CD4-positive, alpha-beta T cell treated with Interleukin-17A for 1 hour (primary cell): ENCODE data around the gene GUCA2B.

Experiments
- DNase-seq: peaks from one replicate; pipeline ENCODE4 v3.0.0-alpha.2; 2020

The GUCA2B gene

DNA sequence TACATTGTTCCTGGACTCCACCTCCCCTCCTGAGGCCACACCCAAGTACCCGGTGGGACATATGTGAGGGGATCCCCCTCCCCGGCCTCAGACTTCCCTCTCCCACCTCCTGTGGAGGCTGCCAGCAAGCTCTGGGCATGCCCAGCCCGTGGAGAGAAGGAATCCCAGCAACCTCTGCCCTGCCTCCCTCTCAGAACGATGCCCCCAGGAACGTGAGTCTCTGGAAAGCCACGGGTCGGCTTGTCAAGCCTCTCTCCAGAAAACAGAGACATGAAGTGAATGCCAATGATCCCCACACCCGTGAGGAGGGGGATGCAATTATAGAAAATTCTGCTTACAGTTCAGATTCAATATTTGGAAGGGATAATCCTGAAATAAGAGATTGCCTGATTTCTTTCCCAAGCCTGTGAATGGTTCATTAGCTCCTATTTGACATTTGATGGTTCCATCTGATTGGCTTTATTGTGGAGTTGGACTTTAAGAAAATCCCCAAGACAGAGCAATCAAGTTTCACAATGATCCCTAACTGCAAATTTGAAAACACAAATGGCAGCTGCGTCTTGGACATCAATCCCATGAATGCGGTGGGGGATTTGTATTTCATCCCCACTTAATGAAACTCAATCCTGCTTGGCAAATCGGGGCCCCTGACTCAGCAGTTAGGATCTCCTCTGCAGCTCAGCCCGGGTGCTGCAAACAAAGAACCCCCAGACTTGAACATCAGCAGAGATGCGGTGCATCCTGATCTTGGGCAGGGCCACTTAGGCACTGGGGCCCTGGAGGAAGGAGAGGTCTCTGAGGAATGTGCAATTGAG lies 9.1 kb upstream of the GUCA2B start:
- DNase-seq: no peak

DNA sequence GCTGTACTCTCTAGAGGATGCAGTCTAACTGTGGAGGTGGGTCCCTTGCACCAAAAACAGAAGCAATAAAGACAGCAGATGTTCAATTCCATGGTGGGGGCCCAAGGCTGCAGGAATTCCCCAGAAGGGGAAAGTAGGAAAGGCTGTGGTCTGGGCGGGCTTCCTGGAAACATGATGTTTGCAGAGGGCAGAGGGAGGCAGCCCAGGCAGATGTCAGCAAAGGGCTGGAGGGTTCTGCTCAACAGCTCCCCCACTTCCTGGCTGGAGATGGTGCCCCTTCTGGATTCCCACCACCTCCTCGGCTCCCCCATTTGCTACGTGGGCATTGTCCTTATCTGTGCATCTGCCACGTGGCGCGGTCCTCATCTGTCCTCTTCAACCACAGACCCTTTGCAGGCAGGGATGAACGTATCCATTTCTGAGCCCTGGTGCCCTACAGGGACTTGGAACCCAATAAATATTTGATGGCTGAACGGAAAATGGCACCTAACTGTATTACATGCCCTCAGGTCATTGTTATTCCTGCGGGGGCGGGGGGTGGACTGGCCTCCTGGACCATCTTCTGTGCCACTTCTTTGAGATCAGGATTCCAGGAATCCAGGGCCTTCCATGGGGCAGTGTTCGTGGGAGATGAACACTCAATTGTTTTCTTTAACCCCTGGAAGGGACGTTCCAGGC lies 8.4 kb upstream of the GUCA2B start:
- no peak for DNase-seq

DNA sequence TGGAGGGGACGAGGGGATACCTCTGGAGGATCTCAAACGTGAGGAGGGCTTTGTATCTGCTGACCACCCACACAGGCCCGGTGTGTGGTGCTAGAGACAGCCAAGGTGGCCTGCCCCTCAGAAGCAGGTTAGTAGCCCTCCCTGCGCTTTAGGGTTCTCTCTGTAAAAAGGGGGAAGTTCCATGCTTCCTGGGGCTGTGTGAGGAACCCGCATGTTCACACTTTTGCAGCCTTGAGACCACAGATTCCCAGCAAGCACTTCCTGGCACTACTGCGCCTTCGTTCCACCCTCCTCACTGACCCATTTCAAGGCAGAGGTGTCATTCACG lies 7.9 kb upstream of the GUCA2B start:
- DNase-seq: no peak

DNA sequence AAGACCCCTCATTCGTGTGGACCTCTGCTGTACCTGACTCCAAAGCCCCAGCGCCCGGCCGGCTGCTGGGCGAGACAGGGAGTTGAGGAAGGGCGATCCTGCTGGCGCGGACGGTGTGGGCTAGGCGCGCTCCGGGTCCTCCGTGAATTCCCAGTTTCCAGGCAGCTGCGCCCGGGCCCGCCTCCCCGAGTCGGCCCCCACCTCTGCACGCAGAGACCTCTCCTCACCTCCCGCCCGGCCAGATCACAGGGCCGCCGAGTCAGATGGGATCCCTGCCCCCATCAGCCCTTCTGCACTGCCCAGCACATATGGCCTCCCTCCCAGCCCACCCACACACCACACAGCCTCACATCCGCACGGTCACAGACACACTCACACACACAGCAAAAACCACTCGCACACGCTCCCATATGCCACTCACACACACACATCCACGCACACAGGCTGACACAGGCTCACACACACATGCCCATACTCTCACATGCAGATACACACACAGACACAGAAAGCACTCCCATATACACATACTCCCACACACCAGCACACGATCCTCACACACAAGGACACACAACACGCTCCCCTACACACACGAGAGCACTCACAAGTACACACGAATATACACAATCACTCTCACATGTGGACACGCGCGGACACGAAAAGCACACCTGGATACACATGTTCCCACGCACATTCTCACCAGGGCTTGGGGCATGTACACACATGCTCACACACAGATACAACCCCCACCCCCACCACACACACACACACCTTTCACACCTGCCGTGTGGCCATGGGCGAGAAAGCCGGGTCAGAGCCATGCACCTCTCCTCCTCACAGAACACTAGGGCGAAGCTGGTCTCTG lies 7.2 kb upstream of the GUCA2B start:
- DNase-seq: no peak

DNA sequence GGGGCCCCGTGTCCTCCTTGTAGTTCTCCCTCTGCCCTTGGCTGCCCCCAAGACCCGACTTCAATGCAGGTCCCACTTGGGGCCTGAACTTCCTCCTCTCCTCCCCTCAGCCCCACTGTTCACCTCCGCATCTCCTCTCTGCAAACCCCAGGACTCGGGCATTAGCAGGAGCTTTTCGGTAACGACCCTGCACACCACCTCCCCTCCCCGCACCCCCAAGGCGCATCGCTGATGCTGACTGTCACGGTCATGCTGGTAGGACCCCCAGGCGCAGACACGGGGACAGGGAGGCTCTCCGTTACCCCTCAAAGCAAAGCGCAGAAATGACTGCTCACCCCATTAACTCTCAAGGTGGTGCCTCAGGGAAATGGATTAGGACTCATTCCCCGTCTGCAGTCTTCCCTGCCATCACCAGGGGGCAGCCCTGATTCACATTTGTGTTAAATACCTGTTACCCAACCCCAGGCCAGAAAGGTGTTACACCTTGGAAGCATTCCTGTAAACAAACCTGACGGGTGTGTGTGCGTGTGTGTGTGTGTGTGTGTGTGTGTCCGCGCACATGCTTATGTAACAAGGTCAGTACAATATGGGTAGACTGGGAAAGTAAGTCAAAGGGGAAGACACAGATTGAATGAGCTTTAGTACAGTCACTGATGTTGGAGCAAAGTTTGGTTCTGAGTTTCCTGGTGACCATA lies 6.4 kb upstream of the GUCA2B start:
- DNase-seq: peak; percentile 70

DNA sequence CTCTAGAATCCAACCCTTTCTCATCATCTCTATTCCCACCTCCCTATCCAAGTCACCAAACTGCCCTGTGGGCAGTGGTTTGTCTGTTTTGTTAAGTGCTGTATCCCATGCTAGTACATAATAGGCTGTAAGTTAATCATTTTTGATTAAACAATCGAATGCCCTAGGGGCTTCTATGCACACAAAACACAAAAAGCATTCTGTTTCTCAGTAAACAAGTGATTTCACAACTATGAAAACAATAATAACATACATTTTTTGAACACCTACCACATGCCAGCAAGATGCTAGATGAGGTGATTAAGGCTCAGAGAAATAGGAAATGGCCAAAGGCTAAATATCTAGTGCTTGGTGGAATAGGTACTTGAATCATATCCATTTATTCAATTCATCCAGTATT lies 5.0 kb upstream of the GUCA2B start:
- DNase-seq: no peak

DNA sequence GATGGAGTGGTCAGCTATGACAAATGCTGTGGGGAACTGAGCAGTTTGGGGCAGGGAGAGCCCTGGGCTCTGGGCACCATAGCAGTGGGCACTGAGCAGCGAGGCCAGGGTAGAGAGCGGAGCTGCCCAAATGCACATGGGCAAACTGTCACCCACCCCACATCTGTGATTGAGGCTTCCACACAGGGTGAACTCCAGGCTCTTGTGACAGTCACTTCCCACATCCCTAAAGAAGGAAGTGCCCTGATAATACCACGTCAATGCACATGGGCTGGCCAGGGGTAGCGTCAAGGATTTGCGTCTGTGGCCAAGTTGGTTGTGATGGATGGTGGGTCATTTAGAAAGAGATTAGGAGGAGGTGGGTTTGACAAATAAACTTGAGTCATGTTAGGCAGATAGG lies 2.6 kb upstream of the GUCA2B start:
- no peak for DNase-seq

DNA sequence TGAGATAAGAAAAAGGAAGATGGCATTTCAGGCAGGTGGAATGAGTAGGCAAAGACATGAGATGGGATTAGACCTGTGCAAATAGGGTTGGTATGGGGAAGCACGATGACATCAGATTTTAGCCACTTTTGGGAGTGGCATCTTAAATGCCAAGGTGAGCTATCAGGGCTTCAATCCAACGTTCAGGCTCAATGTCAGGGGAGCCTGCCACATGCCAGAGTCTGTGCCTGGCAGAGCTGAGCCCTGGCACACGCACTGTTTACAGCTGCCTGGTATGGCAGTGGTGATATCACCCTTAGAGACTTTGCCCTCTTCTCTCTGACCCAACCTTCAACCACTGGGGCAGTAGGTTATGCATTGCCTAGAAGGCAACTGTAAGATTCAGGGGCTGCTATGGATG lies 1.1 kb upstream of the GUCA2B start:
- DNase-seq: no peak

DNA sequence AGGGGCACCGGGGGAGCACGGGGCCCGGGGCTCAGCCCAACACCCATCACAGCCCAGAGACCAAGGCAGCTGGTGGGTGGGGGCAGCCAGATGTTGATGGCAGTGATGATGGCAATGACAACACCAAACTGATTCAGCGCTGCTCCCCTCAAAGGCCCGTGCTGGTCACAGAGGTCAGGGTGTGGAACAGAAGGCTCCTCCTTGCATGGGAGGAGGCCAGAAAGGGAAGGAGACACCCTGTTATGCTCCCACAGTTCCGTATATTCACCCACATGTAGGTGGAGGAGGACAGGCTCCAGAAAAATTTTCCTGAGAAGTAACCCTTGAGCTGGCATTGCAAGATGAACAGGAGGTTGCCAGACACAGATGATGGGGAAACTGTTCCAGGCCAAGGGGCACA lies 414 bp downstream of the GUCA2B start:
- DNase-seq: no peak

DNA sequence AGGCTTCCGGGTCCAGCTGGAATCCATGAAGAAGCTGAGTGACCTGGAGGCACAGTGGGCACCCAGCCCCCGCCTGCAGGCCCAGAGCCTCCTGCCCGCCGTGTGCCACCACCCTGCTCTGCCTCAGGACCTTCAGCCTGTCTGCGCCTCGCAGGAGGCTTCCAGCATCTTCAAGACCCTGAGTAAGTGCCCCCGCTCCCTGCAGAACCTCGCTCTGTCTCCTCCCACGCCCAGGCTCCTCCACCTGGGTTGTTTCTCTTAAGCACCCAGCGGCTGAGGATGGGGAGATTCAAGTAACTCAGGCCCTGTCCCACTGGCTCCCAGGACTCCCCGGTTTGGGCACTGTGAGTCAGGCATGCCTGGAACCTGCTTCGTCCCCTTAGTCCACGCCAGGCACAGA lies 1.5 kb downstream of the GUCA2B start:
- no peak for DNase-seq

DNA sequence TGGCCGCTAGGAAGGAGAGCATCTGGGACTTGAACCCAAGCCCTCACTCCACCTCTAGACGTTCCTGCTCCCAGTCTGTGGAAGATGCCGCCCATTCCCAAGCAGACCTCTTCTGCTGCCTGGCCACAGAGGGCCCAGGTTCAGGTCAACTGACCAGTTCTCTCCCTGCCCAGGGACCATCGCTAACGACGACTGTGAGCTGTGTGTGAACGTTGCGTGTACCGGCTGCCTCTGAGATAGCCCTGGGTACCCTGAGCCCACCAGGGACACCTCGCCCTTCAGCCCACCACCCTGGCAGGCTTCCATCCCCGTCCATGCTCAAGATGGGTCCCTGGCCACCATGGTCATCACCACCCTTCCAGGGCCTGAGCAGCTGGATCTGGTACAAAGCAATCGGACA lies 2.2 kb downstream of the GUCA2B start:
- no peak for DNase-seq

DNA sequence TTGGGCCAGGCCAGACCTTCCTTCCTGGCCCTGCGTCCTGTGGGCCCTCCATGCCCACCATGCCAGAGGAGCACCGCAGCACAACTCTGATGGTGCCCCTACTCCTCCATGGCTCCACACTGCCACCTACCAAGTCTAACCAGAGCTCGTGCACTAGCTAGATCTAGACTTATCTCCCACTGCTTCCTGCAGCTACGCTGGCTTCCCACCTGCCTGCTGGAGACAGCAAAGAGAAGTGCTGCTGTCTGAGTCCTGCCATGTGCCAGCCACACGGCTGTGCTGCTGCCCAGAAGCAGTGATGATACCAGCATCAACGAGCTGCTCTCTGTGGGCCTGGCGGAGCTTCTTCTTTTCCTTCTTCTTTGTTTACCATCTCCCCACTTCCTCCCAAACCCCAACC lies 4.5 kb downstream of the GUCA2B start:
- peak; percentile 2 for DNase-seq

DNA sequence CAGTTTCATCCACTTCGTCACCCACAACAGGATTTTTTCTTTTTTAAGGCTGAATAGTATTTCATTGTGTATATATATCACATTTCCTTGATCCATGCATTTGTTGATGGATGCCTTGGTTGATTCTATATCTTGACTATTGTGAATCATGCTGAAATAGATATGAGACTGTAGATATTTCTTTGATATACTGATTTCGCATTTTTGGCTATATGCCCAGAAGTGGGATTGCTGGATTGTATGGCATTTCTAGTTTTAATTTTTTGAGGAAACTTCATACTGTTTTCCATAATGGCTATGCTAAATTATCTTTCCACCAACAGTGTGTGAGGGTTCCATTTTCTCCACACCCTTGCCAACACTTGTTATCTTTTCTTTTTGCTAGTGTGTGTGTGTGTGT lies 5.0 kb downstream of the GUCA2B start:
- DNase-seq: no peak

DNA sequence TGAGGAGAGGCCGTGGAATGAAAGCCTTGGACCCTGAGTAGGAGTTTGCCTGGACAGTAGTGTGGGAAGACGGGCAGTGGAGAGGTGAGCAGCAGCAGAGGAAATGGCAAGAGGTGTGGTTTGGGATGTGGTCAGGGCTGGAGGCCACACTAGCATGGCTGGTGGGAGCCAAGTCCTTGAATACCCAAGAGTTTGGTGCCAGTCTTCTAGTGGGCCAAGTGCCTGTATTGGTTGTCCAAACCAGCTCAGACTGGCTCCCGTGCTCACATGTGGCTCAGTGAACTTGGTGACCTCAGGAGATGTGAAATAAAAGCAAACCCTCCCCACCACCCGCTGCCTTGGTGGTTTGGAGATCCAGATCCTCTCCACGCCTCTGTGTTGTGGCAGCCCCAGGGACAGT lies 9.0 kb downstream of the GUCA2B start:
- no peak for DNase-seq

DNA sequence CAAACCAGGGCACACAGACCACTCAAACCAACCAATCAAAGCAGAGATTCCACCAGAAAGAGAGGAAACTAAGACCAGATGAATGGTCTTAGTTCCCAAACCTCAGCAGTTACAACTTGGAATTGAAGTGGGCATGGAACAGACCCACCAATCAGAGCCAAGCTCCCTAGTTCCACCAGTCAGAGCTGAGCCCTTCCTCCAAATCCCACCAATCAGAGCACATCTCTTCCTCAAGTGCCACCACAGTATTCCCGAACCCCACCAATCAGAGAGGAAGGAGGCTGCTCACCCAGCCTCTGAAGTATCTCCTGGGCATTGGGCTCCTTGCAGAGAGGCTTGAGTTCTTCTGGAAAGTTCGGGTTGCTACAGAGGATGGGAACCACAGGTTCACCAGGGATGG lies 9.9 kb downstream of the GUCA2B start:
- DNase-seq: no peak

DNA sequence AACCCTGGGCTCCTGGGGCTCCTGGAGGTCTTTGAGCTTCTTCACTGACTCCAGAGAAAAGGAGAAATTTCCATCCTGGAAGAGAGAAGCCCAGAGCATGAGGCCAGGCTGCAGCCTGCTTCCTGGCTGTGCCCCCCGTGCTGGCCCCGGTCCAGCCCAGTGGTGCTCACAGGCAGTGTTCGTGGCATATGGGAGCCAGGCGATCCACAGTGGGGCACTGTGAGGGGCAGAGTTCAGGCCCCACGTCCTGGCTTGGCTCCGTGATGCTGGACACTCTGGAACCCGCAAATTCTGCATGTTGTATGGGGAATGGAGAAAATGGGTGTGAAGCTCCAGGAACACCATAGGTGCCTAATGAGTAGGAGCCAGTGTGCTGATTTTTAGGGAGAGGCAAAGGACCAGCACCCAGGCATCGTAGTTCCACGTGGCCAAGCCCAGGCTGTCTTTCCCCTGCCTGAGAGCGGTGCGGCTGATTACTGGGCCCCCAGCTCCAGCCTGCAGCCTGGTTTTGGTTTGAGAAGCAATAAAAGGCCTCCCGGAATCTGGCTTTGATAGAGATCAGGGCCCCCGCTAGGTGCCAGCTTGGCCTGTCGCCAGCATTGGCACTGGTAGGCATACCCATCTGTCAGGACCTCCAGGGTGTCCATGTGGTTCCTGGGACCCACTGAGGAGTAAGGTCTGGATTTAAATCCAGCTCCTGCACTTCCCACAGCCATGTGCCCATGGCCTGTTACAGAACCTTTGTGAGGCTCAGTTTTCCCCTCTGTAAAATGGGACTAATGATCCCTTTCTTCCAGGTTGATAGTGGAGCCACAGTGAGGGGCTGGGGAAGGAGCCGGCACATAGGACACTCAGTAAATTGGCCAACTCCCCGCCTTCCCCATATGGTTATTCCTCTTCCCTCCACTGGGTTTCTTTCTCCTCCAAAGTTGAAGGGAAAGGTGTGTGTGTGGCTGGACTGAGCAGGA lies 10.6 kb downstream of the GUCA2B start:
- DNase-seq: no peak

DNA sequence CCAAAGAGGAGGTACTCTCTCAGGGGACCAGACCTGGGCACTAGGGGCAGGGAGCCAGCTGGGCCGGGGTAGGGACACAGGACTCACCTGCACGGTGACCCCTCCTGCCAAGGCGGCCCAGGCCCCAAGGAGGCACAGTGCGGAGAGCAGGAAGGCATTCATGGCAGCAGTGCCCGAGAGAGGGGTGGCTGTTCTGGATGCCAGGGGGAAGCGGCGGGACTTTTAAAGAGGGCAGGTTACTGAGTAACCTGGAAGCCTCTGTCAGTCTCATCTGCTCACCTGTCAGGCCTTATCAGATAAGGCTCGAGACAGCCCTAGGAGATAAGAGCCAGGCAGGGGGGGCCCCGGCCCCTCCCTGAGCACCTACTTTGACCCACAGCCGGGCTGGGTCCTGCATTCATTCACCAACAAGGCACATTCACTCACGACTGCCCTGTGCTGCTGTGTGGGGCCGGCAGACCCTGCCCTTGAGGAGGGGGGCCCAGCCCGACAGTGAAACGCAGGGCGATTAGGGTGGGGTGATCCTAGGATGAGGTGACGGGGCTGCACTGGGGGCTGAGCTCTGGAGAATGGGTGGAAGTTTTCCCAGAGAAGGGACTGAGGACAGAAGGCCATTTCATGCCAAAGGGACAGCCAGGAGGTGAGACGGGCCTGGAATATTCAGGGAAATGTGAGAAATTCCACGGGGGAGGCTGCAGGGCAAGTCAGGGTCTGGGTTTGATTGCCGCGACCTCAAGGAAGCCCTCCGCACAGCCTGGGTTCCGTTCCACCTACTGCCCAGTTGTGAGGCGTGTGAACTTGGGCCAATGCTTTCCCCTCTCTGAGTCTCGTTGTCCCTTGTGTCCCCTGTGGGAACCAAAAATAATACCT lies 11.6 kb downstream of the GUCA2B start, which contains the start of gene GUCA2A:
Gene GUCA2A, minus strand, starts transcription at position 195 of the 870 bp plus-strand sequence. Its CDS starts 33 bp downstream, at position 162.
- DNase-seq: no peak

DNA sequence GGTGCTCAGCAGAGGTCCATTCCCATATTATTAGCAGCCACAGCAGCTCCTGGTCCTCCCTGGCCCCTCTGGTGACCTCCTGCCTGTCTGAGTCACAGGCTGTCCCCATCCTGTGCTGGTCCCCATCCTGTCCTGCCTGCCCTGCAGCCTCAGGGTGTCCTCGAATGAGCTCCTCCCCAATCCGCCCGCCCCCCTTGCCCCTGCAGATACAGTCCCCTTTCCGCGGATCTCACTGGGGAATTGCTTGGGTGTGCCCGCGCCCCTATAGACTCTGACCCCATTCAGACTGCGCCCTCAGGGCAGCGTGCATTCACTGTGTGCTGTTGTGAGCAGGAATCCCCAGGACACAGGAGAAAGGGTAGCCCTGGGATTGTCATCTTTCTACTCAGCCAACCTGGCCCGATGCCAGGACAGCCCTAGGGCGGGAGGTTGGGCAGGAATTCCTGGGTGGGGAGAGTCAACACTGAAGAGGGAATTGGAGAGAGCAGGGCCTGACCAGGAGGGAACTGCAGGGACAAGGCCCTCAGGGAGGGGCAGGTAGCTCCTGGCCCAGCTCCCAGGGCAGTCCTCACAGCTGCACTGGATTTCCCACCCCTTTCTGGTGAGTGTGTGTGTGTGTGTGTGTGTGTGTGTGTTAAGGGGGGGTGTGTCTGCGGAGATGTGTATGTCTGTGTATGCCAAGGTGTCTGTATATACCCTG lies 12.5 kb downstream of the GUCA2B start:
- no peak for DNase-seq

DNA sequence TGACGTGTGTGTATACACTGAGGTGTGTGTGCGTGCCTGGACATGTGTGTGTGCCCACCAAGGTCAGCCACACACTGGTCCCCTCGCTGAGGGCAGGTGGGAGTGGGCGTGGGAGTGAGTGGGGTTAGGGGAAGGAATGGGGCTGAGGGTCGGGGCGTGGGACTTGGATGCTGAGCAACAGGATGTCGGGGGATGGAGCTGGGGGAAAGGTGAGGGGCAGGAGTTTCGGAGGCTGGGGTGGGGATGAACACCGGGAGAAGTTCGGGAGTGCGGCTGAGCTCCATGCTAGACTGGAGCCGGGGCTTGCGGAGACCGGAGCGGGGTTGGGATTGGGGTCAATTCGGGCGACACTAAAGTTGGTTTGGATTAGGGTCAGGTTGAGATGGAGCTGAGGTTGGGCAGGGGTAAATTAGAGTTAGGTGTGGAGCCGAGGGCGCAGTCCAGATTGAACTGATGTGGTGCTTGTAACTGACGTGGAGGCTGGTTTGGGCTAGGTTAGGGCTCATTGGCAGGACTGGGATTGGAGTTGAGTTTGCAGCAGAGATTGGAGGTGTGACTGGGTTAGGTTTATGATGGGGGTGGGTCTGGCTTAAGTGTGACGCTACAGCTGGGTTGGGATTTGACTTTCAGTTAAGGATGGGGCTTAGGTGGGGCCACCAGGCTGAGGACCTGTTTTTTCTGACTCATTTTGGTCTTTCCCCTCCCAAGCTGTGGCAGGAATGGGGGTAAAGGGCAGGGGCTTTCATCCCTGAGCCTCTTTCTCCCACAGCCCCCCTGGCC lies 14.6 kb downstream of the GUCA2B start:
- no peak for DNase-seq

DNA sequence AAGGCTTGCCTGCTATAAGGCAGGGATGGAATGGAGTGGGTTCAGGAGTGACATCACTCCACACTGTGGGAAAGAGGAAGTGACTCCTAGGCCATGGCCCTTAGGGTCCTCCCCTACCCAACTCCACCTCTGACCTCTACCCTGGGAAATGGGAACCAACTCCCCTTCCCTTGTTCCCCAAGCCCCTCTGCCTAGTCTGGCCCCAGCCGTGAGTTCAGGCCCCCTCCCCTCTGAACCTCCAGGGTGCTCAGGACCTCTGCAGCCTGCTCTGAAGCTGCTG lies 15.1 kb downstream of the GUCA2B start:
- no peak for DNase-seq
